Mesenchymal stem cell (in vitro differentiated cells and primary cell): ENCODE data around the gene SLC26A8.

ENCODE experiments used
- DNase-seq: peaks from one replicate; pipeline ENCODE4 v3.0.0-alpha.2; 2013
- H2AFZ ChIP-seq: one replicate; pipeline ENCODE4 v1.6.1; 2013; ENCODE audit warnings: low read depth, mild to moderate bottlenecking, control low read depth, inconsistent platforms, low read length, moderate library complexity
- H2AK5ac ChIP-seq: 2 replicates; pipeline ENCODE4 v1.6.1; 2013; ENCODE audit warnings: low read length, moderate library complexity, mild to moderate bottlenecking, inconsistent platforms; ENCODE audit not compliant: severe bottlenecking
- H2BK120ac ChIP-seq: one replicate; pipeline ENCODE4 v1.6.1; 2013; ENCODE audit warnings: low read depth, mild to moderate bottlenecking, inconsistent platforms, low read length, moderate library complexity
- H2BK12ac ChIP-seq, 2 experiments: one replicate each; pipeline ENCODE4 v1.6.1; 2013; ENCODE audit warnings: inconsistent platforms in 2 of 2, low read length in 2 of 2, mild to moderate bottlenecking in 2 of 2, moderate library complexity in 2 of 2, control low read depth in 1 of 2
- H2BK15ac ChIP-seq: one replicate; pipeline ENCODE4 v1.6.1; 2013; ENCODE audit warnings: mild to moderate bottlenecking, low read depth, inconsistent platforms; ENCODE audit not compliant: poor library complexity, severe bottlenecking
- H2BK5ac ChIP-seq: 2 replicates; pipeline ENCODE4 v1.6.1; 2013; ENCODE audit warnings: low read depth, mild to moderate bottlenecking, low read length, control low read depth, inconsistent platforms; ENCODE audit not compliant: poor library complexity, severe bottlenecking
- H3K14ac ChIP-seq, 2 experiments: one replicate each; pipeline ENCODE4 v1.6.1; 2013; ENCODE audit warnings: inconsistent platforms in 2 of 2, low read length in 2 of 2, control low read depth in 1 of 2, mild to moderate bottlenecking in 1 of 2, moderate library complexity in 1 of 2
- H3K18ac ChIP-seq, 2 experiments: one replicate each; pipeline ENCODE4 v1.6.1; 2013; ENCODE audit warnings: inconsistent platforms in 2 of 2, low read length in 2 of 2, control low read depth in 1 of 2, low read depth in 1 of 2, mild to moderate bottlenecking in 1 of 2
- H3K23ac ChIP-seq, 2 experiments: one replicate each; pipeline ENCODE4 v1.6.1; 2013; ENCODE audit warnings: inconsistent platforms in 2 of 2, low read length in 2 of 2, mild to moderate bottlenecking in 2 of 2, moderate library complexity in 2 of 2, control low read depth in 1 of 2
- H3K27ac ChIP-seq: 2 replicates; pipeline ENCODE4 v1.5.1; 2013; ENCODE audit warnings: mild to moderate bottlenecking, moderate library complexity, low read length, control low read depth, inconsistent platforms; ENCODE audit not compliant: poor library complexity, severe bottlenecking
- H3K27me3 ChIP-seq, 2 experiments: 2 replicates each; pipeline versions ENCODE4 v1.6.1 to v1.7.0; 2013; ENCODE audit warnings: low read length in 2 of 2, mild to moderate bottlenecking in 2 of 2, moderate library complexity in 2 of 2, control low read depth in 1 of 2, inconsistent platforms in 1 of 2; ENCODE audit not compliant: control insufficient read depth in 1 of 2, insufficient read depth in 1 of 2
- H3K36me3 ChIP-seq, 2 experiments: 2 replicates each; pipeline versions ENCODE4 v1.6.1 to v1.7.0; 2013; ENCODE audit warnings: low read length in 2 of 2, control low read depth in 1 of 2, inconsistent platforms in 1 of 2, low read depth in 1 of 2, mild to moderate bottlenecking in 1 of 2; ENCODE audit not compliant: insufficient read depth in 2 of 2, control insufficient read depth in 1 of 2
- H3K4ac ChIP-seq, 2 experiments: one replicate each; pipeline ENCODE4 v1.6.1; 2013; ENCODE audit warnings: inconsistent platforms in 2 of 2, low read length in 2 of 2, mild to moderate bottlenecking in 2 of 2, moderate library complexity in 2 of 2, control low read depth in 1 of 2, low read depth in 1 of 2
- H3K4me1 ChIP-seq: 2 replicates; pipeline ENCODE4 v1.6.1; 2013; ENCODE audit warnings: low read depth, low read length, control low read depth; ENCODE audit not compliant: control insufficient read depth, insufficient read depth
- H3K4me2 ChIP-seq: 2 replicates; pipeline ENCODE4 v1.6.1; 2013; ENCODE audit warnings: low read length, mild to moderate bottlenecking, inconsistent platforms; ENCODE audit not compliant: poor library complexity, severe bottlenecking
- H3K4me3 ChIP-seq, 2 experiments: 2 replicates each; pipeline versions ENCODE4 v1.5.1 to v1.7.0; 2013; ENCODE audit warnings: low read length in 2 of 2, mild to moderate bottlenecking in 2 of 2, control low read depth in 1 of 2, low read depth in 1 of 2; ENCODE audit not compliant: insufficient read depth in 1 of 2
- H3K79me1 ChIP-seq: replicated peaks from 2 replicates; pipeline ENCODE4 v1.6.1; 2013; ENCODE audit warnings: mild to moderate bottlenecking, control low read depth, low read length, inconsistent platforms; ENCODE audit not compliant: poor library complexity, severe bottlenecking
- H3K9ac ChIP-seq: 2 replicates; pipeline ENCODE4 v1.7.0; 2013; ENCODE audit warnings: mild to moderate bottlenecking, low read length, moderate library complexity
- H3K9me3 ChIP-seq: 2 replicates; pipeline ENCODE4 v1.7.0; 2013; ENCODE audit warnings: mild to moderate bottlenecking, low read length; ENCODE audit not compliant: control insufficient read depth
- H4K8ac ChIP-seq: one replicate; pipeline ENCODE4 v1.6.1; 2013; ENCODE audit warnings: inconsistent platforms, mild to moderate bottlenecking, low read length, moderate library complexity
- H4K91ac ChIP-seq: one replicate; pipeline ENCODE4 v1.6.1; 2013; ENCODE audit warnings: mild to moderate bottlenecking, low read length, inconsistent platforms
- WGBS: methylation state at CpG from one replicate; pipeline ENCODE4 v1.1.7; 2013; ENCODE audit warnings: mixed read lengths; 5-methylcytosine and 5-hydroxymethylcytosine counted together

Gene SLC26A8

GRCh38 chr6:36052097-36052496 is 27.7 kb upstream of the SLC26A8 start:
- Histone ChIP-seq H2AK5ac (no peak overlapping the region), H2BK120ac (no peak overlapping the region), H2BK12ac (no peak overlapping the region), H3K23ac (no peak overlapping the region), H3K4me3 (no peak overlapping the region), H3K27me3 (no peaks in the 10 kb centered on the region), H3K9me3 (no peaks in the 10 kb centered on the region), H3K4me2 (no peak overlapping the region), H3K4me1 (no peaks in the 10 kb centered on the region), H2AFZ (no peak overlapping the region), H2BK15ac (no peak overlapping the region), H3K4ac (no peak overlapping the region), H4K91ac (no peak overlapping the region), H3K27ac (no peak overlapping the region), H3K36me3 (peaks cover 0 to 35% of the 10 kb centered on the region in 2 experiments), H2BK5ac (no peak overlapping the region), H4K8ac (no peak overlapping the region), H3K18ac (no peak overlapping the region), H3K14ac (no peak overlapping the region), H3K79me1 (peaks cover 23% of the 10 kb centered on the region), H3K9ac (peak overlapping the region; percentile 70)
- no peak for DNase-seq
- 100% methylated on average over 2 of the region's 2 CpGs for WGBS

- Histone ChIP-seq H2AK5ac (no peak overlapping the region), H3K4ac (no peak overlapping the region), H3K4me2 (no peak overlapping the region), H4K91ac (no peak overlapping the region), H3K79me1 (peaks cover 28% of the 10 kb centered on the region), H3K14ac (no peak overlapping the region), H3K4me1 (no peaks in the 10 kb centered on the region), H3K4me3 (no peak overlapping the region), H3K9me3 (no peaks in the 10 kb centered on the region), H3K27me3 (no peaks in the 10 kb centered on the region), H3K23ac (no peak overlapping the region), H4K8ac (no peak overlapping the region), H2AFZ (no peak overlapping the region), H2BK12ac (no peak overlapping the region), H2BK5ac (no peak overlapping the region), H3K36me3 (peaks cover 0 to 27% of the 10 kb centered on the region in 2 experiments), H3K27ac (no peak overlapping the region), H3K18ac (no peak overlapping the region), H3K9ac (peak overlapping the region; percentile 70), H2BK120ac (no peak overlapping the region), H2BK15ac (no peak overlapping the region)
- no peak for DNase-seq
- 88% methylated on average over 16 of the region's 16 CpGs for WGBS
Observed at GRCh38 chr6:36050947-36051710, 26.7 kb upstream of the SLC26A8 start.

GRCh38 chr6:36050305-36050704 is 25.9 kb upstream of the SLC26A8 start:
- Histone ChIP-seq H3K4me3 (no peak overlapping the region), H3K36me3 (peaks cover 0 to 25% of the 10 kb centered on the region in 2 experiments), H4K91ac (no peak overlapping the region), H3K14ac (no peak overlapping the region), H3K18ac (no peak overlapping the region), H3K9me3 (no peaks in the 10 kb centered on the region), H3K4me2 (no peak overlapping the region), H2BK5ac (no peak overlapping the region), H3K4ac (no peak overlapping the region), H3K27me3 (no peaks in the 10 kb centered on the region), H3K79me1 (peaks cover 28% of the 10 kb centered on the region), H2BK12ac (no peak overlapping the region), H3K23ac (no peak overlapping the region), H2BK120ac (no peak overlapping the region), H3K4me1 (no peaks in the 10 kb centered on the region), H3K9ac (no peak overlapping the region), H2AFZ (no peak overlapping the region), H4K8ac (no peak overlapping the region), H3K27ac (no peak overlapping the region), H2AK5ac (no peak overlapping the region), H2BK15ac (no peak overlapping the region)
- no peak for DNase-seq
- 97% methylated on average over 1 of the region's 1 CpG for WGBS

- H2AFZ ChIP-seq = no peak overlapping the region
- H4K91ac ChIP-seq = no peak overlapping the region
- no peak overlapping the region for H2BK15ac ChIP-seq
- no peak for DNase-seq
- no peak overlapping the region for H4K8ac ChIP-seq
- no peak overlapping the region for H3K27ac ChIP-seq
- H3K4me2 ChIP-seq = no peak overlapping the region
- 100% methylated on average over 2 of the region's 2 CpGs for WGBS
- no peak overlapping the region for H3K9ac ChIP-seq
- H2BK12ac ChIP-seq = no peak overlapping the region
- H3K4ac ChIP-seq = no peak overlapping the region
- no peak overlapping the region for H3K23ac ChIP-seq
- H3K18ac ChIP-seq = no peak overlapping the region
- H2BK5ac ChIP-seq = no peak overlapping the region
- H3K27me3 ChIP-seq = no peaks in the 10 kb centered on the region
- H3K4me3 ChIP-seq = no peak overlapping the region
- H3K9me3 ChIP-seq = no peaks in the 10 kb centered on the region
- no peak overlapping the region for H2BK120ac ChIP-seq
- no peak overlapping the region for H3K14ac ChIP-seq
- no peaks in the 10 kb centered on the region for H3K4me1 ChIP-seq
- H3K36me3 ChIP-seq = peaks cover 0 to 19% of the 10 kb centered on the region in 2 experiments
- peaks cover 31% of the 10 kb centered on the region for H3K79me1 ChIP-seq
- H2AK5ac ChIP-seq = no peak overlapping the region
Observed at GRCh38 chr6:36049582-36049981, 25.1 kb upstream of the SLC26A8 start.
